ENCODE results near the gene MRTFA. TPM values are rescaled to one million over a fixed set of nuclear protein-coding genes. Genes with fewer than 3 reads are reported as not detected.

MRTFA gene
- total and polyA plus RNA-seq, 9 of the 15 experiments (the other 6 are each of a cell fraction or from before 2014, with no cell fraction given) = 0.84 to 21.1 (median 3.7) TPM

- in situ Hi-C loops (cut with MboI) = loop anchor here (5.0 to 10.0 kb wide), 2 partner anchors 56 to 214 kb away; no protein-coding TSS in a partner anchor
- FAIRE-seq = no peak
- Histone ChIP-seq H3K4me3 (no peak overlapping the region), H3K36me3 (ENCODE audit: control insufficient read depth, insufficient read depth, low read length) (peaks cover 49% of the 10 kb centered on the region; the same call in 2 of the 3 replicates), H3K9me3 (replicated peaks; ENCODE audit: control insufficient read depth, insufficient read depth, low read depth, low read length) (no peaks in the 10 kb centered on the region), H4K20me1 (replicated peaks; ENCODE audit: control insufficient read depth, insufficient read depth, low read length) (no peaks in the 10 kb centered on the region; the same call in 1 of the 2 replicates), H3K9me1 (ENCODE audit: control insufficient read depth, insufficient read depth, low read length) (no peaks in the 10 kb centered on the region), H3K9ac (ENCODE audit: insufficient read depth in 1 of 2, low read depth in 2 of 2, low read length in 2 of 2) (no peak overlapping the region), H3K27me3 (ENCODE audit: control insufficient read depth in 2 of 2, insufficient read depth in 2 of 2, low read length in 2 of 2) (no peaks in the 10 kb centered on the region), H3K4me1 (replicated peaks in 1 of 2; ENCODE audit: control insufficient read depth in 2 of 2, insufficient read depth in 2 of 2, low read length in 2 of 2) (peaks cover 0 to 6% of the 10 kb centered on the region in 2 experiments; a peak in 2 of 5 replicates), H2AFZ (ENCODE audit: low read depth, low read length) (no peak overlapping the region), H3K79me2 (ENCODE audit: control insufficient read depth, insufficient read depth, low read length) (no peaks in the 10 kb centered on the region; the same call in 2 of the 3 replicates), H3K4me2 (ENCODE audit: insufficient read depth, low read length) (no peak overlapping the region), H3K27ac (ENCODE audit: extremely low read depth, low read depth, low read length) (no peak overlapping the region)
- no peak for DNase-seq (ENCODE audit: extremely low read depth in 1 of 4, low spot score in 3 of 4)
- intact Hi-C loops (cut with micrococcal nuclease) = no loop called here
- ChIA-PET CTCF (ENCODE audit: low intra/inter-chr PET ratio) (no interaction called here), POLR2A (no interaction called here)
- no TSS peak for BruUV-seq (replicated peaks)
- WGBS (ENCODE audit: insufficient coverage, low coverage, missing lambda C conversion rate) = 100% methylated on average over 4 of the region's 4 CpGs
- TF ChIP-seq MEF2D (tag; conservative IDR thresholded peaks at IDR 0.05; ENCODE audit: low read depth) (no peak), GMEB1 (CRISPR knock-in tag; IDR thresholded peaks at IDR 0.05) (no peak), ZNF778 (CRISPR knock-in tag; IDR thresholded peaks at IDR 0.05) (no peak), SLC30A9 (CRISPR knock-in tag; IDR thresholded peaks at IDR 0.05) (no peak), ZFP30 (CRISPR knock-in tag; IDR thresholded peaks at IDR 0.05; ENCODE audit: borderline replicate concordance) (no peak), FOXJ2 (tag; IDR thresholded peaks at IDR 0.05) (no peak), CCNT2 (IDR thresholded peaks at IDR 0.05; ENCODE audit: borderline replicate concordance, extremely low read depth, insufficient read length, low read depth, low read length) (no peak), MEIS2 (IDR thresholded peaks at IDR 0.05; ENCODE audit: partially characterized antibody) (no peak), ELF1 (tag; IDR thresholded peaks at IDR 0.05) (no peak), WHSC1 (IDR thresholded peaks at IDR 0.05; ENCODE audit: low read length) (no peak), ZNF589 (CRISPR knock-in tag; IDR thresholded peaks at IDR 0.05; ENCODE audit: low read depth) (no peak)
- no peak for ATAC-seq
Measured at GRCh38 chr22:40430991-40431390, 205.5 kb downstream of the MRTFA start.
